GM19351 (cell line): ENCODE results near the gene SMIM36.
"Not testable (repeated sequence)": the region's sequence is repeated elsewhere in the genome, so short reads cannot be mapped to it uniquely, and the experiment has no call there.

Experiments used
- ATAC-seq: cut with Tn5 transposase; IDR thresholded peaks from one replicate; pipeline ENCODE4 v1.9.1; 2021; ENCODE audit warnings: mild to moderate bottlenecking, moderate library complexity; ENCODE audit not compliant: unreplicated experiment

SMIM36 gene

DNA sequence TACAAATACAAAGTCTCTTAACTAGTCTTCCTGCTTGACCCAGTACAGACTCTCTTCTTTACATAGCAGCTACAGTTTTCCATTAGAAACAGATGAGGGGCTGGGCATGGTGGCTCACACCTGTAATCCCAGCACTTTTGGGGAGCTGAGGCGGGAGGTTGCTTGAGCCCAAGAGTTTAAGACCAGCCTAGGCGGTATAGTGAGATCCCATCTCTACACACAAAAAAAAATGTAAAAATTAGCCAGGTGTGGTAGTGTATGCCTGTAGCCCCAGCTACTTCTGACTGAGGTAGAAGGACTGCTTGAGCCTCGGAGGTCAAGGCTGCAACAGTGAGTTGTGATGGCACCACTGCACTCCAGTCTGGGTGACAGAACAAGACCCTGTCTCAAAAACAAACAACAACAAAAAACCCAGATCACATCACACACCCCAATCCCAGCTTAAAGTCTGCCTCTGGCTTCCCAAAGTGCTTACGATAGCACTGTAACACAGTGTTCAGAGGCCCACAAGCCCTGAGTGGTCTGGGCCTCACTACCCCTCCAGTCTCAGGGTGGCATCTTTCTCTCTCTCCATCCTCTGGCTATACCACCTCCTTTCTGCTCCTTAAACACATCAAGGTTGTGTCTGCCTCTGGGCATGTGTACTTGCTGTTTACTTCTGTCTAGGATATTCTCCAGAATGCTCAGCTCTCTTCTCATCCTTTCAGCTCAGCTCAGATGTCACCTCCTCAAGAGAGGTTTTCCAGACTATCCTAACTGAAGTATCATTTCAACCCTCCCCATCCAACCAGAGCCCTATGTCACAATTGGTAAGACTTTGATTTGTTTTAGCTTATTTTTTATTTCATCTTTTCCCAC lies 93.6 kb downstream of the SMIM36 start:
- ATAC-seq: no peak

DNA sequence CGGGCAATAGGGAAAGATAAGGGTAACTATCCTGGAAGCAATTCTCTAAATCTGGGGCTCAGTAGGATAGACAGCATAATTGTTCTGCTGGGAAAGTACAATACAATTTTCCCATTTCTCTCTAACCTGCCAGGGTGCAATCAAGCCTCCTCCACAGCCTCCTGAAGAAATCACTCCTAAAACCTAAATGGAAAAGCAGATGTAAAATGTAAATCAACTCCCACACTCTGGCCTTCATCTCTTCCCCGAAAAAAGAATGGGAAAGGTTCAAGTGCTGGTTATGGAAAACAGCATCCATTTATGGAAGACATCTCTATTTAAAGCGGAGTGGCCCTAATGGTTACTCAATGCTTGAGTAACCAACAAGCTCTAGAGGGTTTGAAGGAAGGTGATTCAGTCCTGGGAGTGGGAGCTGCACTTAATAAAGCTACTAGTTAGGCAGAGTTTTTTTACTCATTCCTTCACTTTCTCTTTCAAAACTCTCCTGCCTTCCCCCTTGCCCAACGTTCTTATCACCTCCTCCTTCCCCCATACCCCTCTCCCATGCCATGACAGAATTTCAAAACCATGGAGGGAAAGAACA lies 94.7 kb downstream of the SMIM36 start:
- ATAC-seq: no peak

- ATAC-seq: no peak
Measured at GRCh38 chr17:55416000-55416399, 95.3 kb downstream of the SMIM36 start.

DNA sequence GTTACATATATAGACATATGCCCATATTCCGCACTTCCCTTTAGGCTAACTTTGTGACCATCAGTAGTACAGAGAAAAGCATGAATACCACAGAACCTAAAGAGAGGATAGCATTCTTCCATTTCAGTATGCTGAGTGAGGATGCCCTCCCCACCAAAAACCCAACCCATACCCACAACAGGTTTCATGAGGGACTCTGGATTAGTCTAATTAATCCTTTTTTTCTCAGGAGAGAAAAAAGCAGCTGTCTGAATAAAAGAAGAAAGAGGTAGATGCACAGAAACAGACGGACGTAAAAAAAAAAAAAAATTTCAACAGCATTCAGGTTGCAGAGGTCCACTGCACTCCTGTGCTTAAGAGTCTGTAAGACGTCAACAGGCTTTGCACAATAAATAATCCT lies 96.3 kb downstream of the SMIM36 start:
- ATAC-seq: no peak

- ATAC-seq: no peak
Measured at GRCh38 chr17:55413825-55414489, 97.3 kb downstream of the SMIM36 start.

DNA sequence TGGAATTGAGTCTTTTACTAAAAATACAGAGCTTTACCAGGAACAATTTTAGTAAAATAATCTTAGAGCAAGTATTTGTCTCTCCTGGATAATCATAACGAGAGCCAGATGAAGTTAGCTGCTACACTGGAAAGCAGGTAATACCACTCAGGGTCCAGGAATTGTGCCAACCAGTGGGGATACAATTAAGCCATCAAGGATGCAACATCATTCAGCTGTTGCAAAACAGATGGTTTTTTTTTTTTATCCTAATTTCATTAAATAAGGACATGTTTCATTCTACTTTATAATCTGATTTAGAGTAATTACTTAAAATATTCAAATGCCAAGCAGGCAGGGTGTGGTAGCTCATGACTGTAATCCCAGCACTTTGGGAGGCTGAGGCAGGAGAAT lies 99.8 kb downstream of the SMIM36 start:
- ATAC-seq: no peak

DNA sequence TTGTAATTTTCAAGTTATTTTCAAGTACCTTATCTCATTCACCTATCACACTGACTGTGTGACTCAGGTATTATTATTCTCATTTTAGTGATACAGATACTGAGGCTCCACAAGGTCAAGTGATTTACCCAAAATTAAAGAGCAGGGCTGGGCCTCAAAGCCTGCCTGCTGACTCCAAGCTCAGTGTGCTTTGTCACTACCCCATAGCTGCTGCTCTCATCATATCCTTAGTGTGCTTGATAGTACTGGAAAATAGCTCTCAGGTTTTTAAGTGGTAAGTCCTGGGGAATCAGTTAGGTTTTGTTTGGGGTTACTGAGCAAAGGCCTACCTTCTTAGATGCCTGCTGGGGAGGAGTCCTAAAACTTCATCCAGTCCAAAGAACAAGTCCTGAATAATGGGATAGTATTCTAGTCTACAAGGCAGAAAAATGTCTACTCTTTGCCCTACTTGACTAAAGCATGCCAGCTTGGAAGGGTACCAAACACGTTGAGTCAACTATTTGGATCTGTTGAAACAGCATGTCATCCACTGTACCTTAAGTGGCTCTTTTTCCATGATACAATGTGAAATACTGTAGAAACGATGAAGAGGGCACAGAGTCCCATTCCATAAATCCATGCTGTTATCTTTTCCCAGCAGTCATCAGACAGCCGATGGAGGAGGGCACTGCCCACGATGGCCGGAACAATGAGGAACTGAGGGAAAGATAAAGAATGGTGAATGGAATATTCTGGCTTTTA lies 100.4 kb downstream of the SMIM36 start:
- no peak for ATAC-seq

GRCh38 chr17:55409030-55409800 lies 102.0 kb downstream of the SMIM36 start:
- no peak for ATAC-seq

DNA sequence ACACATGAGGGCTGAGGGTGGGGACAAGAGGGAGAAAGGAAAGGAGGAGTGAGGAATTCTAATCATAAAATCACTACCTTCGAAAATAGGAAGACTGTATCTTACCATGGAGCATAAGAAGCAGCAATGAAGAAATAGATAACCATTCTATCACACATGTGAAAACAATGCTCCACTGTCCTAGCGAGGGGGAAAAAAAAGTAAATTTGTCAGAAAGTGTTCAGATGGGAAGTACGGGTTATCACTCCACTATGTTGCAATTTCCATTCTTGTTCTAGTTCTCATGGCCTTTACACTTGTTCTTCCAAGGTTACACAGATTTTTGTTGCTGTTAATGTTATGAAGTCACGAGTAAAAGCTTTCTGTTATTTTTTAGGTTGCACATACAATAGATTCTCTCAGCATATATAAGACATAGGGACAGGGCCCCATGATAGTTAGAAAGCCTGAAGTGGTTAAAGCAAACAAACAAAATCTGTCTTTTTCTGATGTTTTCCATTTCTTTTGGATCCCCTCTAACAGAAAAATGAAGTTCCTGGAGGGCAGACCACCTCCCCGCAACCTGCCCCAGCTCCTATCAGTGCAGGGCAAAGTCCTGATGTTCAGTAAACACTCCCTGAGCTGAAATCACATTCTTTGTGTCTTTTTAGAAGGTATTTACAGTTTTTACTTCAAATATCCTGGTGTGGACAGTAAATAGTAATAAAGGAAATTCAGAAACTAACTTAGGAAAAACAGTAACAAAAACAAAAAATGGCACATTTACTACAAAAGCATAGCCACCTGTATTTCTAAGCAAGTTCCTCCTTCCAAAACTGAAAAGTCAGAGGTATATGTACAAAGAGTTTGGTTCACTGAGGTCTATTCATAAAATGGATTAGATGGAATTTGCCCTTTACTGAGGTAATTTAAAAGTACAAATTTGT lies 103.3 kb downstream of the SMIM36 start:
- ATAC-seq: no peak

GRCh38 chr17:55405600-55405999 lies 105.7 kb downstream of the SMIM36 start:
- ATAC-seq: no peak

DNA sequence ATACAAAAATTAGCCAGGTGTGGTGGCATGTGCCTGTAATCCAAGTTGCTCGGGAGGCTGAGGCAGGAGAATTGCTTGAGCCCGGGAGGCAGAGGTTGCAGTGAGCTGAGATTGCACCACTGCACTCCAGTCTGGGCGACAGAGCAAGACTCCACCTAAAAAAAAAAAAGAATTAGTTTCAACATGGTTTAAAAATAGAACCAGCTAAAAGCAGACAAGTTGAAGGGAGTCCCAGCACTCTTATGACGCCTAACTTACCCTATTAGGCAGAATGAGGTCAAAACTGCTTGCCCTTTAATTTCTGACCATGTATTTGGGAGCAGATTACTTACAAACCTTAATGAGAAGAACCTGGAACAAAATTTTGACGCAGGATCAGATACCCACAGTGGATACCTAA lies 107.1 kb downstream of the SMIM36 start:
- ATAC-seq: not testable (repeated sequence)

DNA sequence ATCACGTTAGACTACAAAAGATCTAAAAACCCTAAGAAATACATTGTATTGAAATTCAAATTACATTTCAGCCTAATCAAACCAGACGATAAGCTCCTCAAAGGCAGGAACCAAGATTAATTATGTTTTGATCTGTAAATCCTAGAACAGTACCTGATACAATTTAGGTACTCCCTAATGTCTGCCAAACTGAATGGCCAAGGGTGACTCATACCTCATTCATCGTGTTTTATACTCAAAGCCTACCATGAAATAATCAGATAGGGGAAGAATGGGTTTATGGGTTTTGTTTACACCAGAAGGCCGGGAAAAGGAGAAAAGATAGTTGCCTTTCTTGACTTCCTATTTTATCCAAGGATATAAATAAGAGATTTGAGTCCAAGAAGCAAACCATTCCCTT lies 108.9 kb downstream of the SMIM36 start:
- no peak for ATAC-seq
